ENCODE measurements around the gene CRIP3. TPM values are rescaled to one million over a fixed set of nuclear protein-coding genes. Genes with fewer than 3 reads are reported as not detected.

Gene CRIP3
- total and polyA plus RNA-seq, 10 of the 15 experiments (the other 5 are each of a cell fraction or from before 2014, with no cell fraction given): 1.5 to 9.2 (median 2.2) TPM

DNA sequence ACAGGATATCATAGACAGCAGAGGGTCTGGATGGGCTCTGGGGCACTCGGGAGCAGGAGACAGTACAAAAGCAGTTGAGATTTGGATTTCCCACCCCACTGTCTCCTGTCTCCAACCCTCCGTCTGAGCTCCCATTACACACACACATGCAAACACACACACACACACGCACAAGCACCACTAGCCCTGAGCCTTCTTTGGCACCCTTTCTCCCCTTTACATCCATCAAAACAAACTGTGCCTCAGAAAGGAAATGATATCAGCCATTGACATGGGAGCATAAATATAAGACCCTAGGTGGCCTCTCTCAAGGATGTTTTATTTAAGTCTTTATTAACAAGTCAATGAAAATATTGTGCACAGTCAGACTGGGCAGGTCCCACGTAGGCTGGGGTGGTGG, 47.8 kb downstream of the CRIP3 start:
- ChIA-PET POLR2A (interaction anchor here (0.5 kb wide), 1 partner anchor 126 kb away, joined by 4 read pairs; no protein-coding TSS in a partner anchor), RAD21 (ENCODE audit: unreplicated experiment) (interaction anchor here (6.9 kb wide), 1 partner anchor 246 kb away, joined by 44 read pairs; no protein-coding TSS in a partner anchor), CTCF (interaction anchor here (2.1 to 6.1 kb wide), 3 partner anchors 99 to 246 kb away, joined by 10 to 56 read pairs (median 12); no protein-coding TSS in a partner anchor), SMC1A (ENCODE audit: uncharacterized antibody, unreplicated experiment) (interaction anchor here (1.1 to 1.4 kb wide), 3 partner anchors 48 to 247 kb away, joined by 3 to 5 read pairs (median 3); partner anchors contain the start of gene CRIP3)
- BruUV-seq (replicated peaks): no TSS peak
- no peak overlapping the region for H3K27ac ChIP-seq (ENCODE audit: control insufficient read depth, insufficient read depth)
- in situ Hi-C loops (cut with MboI) (no loop called here), intact Hi-C loops (cut with micrococcal nuclease; ENCODE audit: unreplicated experiment) (no loop called here)
- H3K4me2 ChIP-seq (ENCODE audit: control insufficient read depth, insufficient read depth): no peak overlapping the region
- no peaks in the 10 kb centered on the region; a peak in 1 of 4 replicates for H3K27me3 ChIP-seq (replicated peaks in 1 of 2; ENCODE audit: control insufficient read depth in 2 of 2, insufficient read depth in 2 of 2, low read length in 1 of 2)
- no peak overlapping the region for H2AFZ ChIP-seq (ENCODE audit: control insufficient read depth, low read depth, low read length)
- no peak overlapping the region for H3K4me3 ChIP-seq
- TF ChIP-seq EGR1 (IDR thresholded peaks at IDR 0.05; ENCODE audit: borderline replicate concordance in 1 of 2, low read depth in 2 of 2, low read length in 2 of 2) (no peak), RBBP5 (conservative IDR thresholded peaks at IDR 0.05) (no peak), TARDBP (IDR thresholded peaks at IDR 0.05; ENCODE audit: borderline replicate concordance) (no peak)
- TF ChIP-seq, protein P1, sequence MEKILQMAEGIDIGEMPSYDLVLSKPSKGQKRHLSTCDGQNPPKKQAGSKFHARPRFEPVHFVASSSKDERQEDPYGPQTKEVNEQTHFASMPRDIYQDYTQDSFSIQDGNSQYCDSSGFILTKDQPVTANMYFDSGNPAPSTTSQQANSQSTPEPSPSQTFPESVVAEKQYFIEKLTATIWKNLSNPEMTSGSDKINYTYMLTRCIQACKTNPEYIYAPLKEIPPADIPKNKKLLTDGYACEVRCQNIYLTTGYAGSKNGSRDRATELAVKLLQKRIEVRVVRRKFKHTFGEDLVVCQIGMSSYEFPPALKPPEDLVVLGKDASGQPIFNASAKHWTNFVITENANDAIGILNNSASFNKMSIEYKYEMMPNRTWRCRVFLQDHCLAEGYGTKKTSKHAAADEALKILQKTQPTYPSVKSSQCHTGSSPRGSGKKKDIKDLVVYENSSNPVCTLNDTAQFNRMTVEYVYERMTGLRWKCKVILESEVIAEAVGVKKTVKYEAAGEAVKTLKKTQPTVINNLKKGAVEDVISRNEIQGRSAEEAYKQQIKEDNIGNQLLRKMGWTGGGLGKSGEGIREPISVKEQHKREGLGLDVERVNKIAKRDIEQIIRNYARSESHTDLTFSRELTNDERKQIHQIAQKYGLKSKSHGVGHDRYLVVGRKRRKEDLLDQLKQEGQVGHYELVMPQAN (conservative IDR thresholded peaks at IDR 0.05): no peak
- no peak overlapping the region for H3K9ac ChIP-seq (ENCODE audit: control insufficient read depth, insufficient read depth, low read length)
- DNase-seq (ENCODE audit: low read depth, low spot score) (no peak), FAIRE-seq (no peak), ATAC-seq (no peak)
- no peaks in the 10 kb centered on the region for H4K20me1 ChIP-seq (ENCODE audit: control insufficient read depth, insufficient read depth)
- no peaks in the 10 kb centered on the region for H3K79me2 ChIP-seq (ENCODE audit: control insufficient read depth, insufficient read depth, low read length)
- H3K4me1 ChIP-seq (ENCODE audit: control insufficient read depth, insufficient read depth, low read length): peaks cover 8% of the 10 kb centered on the region
- H3K9me3 ChIP-seq (replicated peaks; ENCODE audit: control insufficient read depth, insufficient read depth, low read length): no peaks in the 10 kb centered on the region
- 49% methylated on average over 4 of the region's 4 CpGs for WGBS (ENCODE audit: insufficient coverage, insufficient replicate concordance, low lambda C conversion rate, missing lambda C conversion rate)
- H3K36me3 ChIP-seq (ENCODE audit: control insufficient read depth in 2 of 2, insufficient read depth in 2 of 2, low read length in 1 of 2): no peaks in the 10 kb centered on the region
